Measurements from ENCODE around the gene LMF2. TPM values are rescaled to one million over a fixed set of nuclear protein-coding genes. Genes with fewer than 3 reads are reported as not detected.
A peak's percentile ranks its signal among the peaks of the same experiment; 100 is the strongest.
"Not testable (repeated sequence)": the region's sequence is repeated elsewhere in the genome, so short reads cannot be mapped to it uniquely, and the experiment has no call there.

LMF2 gene
- total RNA-seq, 3 donors from 2014 or later: 57.8 to 66.4 (median 60.7) TPM

GRCh38 chr22:50523458-50523805, 15.9 kb upstream of the LMF2 start:
- ATAC-seq (no peak), DNase-seq (no peak)
- Histone ChIP-seq H3K4me1 (ENCODE audit: low read depth) (peaks cover 32% of the 10 kb centered on the region), H3K4me3 (no peak overlapping the region), H3K9me3 (no peaks in the 10 kb centered on the region), H3K36me3 (ENCODE audit: low read depth) (peaks cover 7% of the 10 kb centered on the region)
- TF ChIP-seq CTCF (IDR thresholded peaks at IDR 0.05): no peak
- intact Hi-C loops (cut with DNase I, micrococcal nuclease): no loop called here

GRCh38 chr22:50522806-50523438, 15.4 kb upstream of the LMF2 start:
- no peak for ATAC-seq
- no peak for TF ChIP-seq CTCF (IDR thresholded peaks at IDR 0.05)
- Histone ChIP-seq H3K4me3 (no peak overlapping the region), H3K36me3 (ENCODE audit: low read depth) (peaks cover 7% of the 10 kb centered on the region), H3K4me1 (ENCODE audit: low read depth) (peaks cover 28% of the 10 kb centered on the region), H3K9me3 (no peaks in the 10 kb centered on the region)
- DNase-seq: no peak
- intact Hi-C loops (cut with DNase I, micrococcal nuclease): no loop called here

GRCh38 chr22:50522208-50522805, 14.8 kb upstream of the LMF2 start:
- intact Hi-C loops (cut with DNase I, micrococcal nuclease): no loop called here
- Histone ChIP-seq H3K4me1 (ENCODE audit: low read depth) (peaks cover 24% of the 10 kb centered on the region), H3K4me3 (no peak overlapping the region), H3K9me3 (no peaks in the 10 kb centered on the region), H3K36me3 (ENCODE audit: low read depth) (peaks cover 7% of the 10 kb centered on the region)
- ATAC-seq (no peak), DNase-seq (peak in 1 of 3 donors; percentile 47)
- TF ChIP-seq CTCF (IDR thresholded peaks at IDR 0.05): no peak

GRCh38 chr22:50521710-50522109, 14.2 kb upstream of the LMF2 start:
- TF ChIP-seq CTCF (IDR thresholded peaks at IDR 0.05): no peak
- ATAC-seq (no peak), DNase-seq (peak in 1 of 3 donors; percentile 50)
- no peak overlapping the region for H3K4me3 ChIP-seq
- H3K4me1 ChIP-seq (ENCODE audit: low read depth): peaks cover 18% of the 10 kb centered on the region
- intact Hi-C loops (cut with DNase I, micrococcal nuclease): no loop called here
- no peaks in the 10 kb centered on the region for H3K9me3 ChIP-seq
- peaks cover 7% of the 10 kb centered on the region for H3K36me3 ChIP-seq (ENCODE audit: low read depth)

- no peaks in the 10 kb centered on the region for H3K9me3 ChIP-seq
- H3K4me1 ChIP-seq (ENCODE audit: low read depth): peaks cover 18% of the 10 kb centered on the region
- intact Hi-C loops (cut with DNase I, micrococcal nuclease): no loop called here
- TF ChIP-seq CTCF (IDR thresholded peaks at IDR 0.05): no peak
- no peak for DNase-seq
- no peak for ATAC-seq
- no peak overlapping the region for H3K4me3 ChIP-seq
- H3K36me3 ChIP-seq (ENCODE audit: low read depth): peaks cover 7% of the 10 kb centered on the region
These were observed 13.4 kb upstream of the LMF2 start for GRCh38 chr22:50520826-50521453.

- DNase-seq; ATAC-seq; intact Hi-C loops (cut with DNase I, micrococcal nuclease); H3K4me3 ChIP-seq; H3K9me3 ChIP-seq; H3K36me3 ChIP-seq (ENCODE audit: low read depth): not testable (repeated sequence)
- peaks cover 18% of the 10 kb centered on the region for H3K4me1 ChIP-seq (ENCODE audit: low read depth)
These were observed 12.7 kb upstream of the LMF2 start for GRCh38 chr22:50520184-50520583.
